Gastroesophageal sphincter (tissue), 3 donors: Measurements from ENCODE around the gene ECHDC3.

Experiments used
- CTCF ChIP-seq, 4 experiments: fragments of 200-600 bp in 2 of 4; fragments of 450-650 bp in 2 of 4; sonication (generic) in 1 of 4; IDR thresholded peaks; one replicate each; pipeline ENCODE4 v1.5.1; 2017 to 2019; ENCODE audit warnings: antibody characterized with exemption in 4 of 4, mild to moderate bottlenecking in 2 of 4, moderate library complexity in 2 of 4
- EP300 ChIP-seq: sonication (generic); formaldehyde crosslinking; IDR thresholded peaks from one replicate; pipeline ENCODE4 v1.6.1; 2017; ENCODE audit warnings: antibody characterized with exemption, mild to moderate bottlenecking
- POLR2A ChIP-seq, 2 donors: fragments of 450-650 bp; IDR thresholded peaks; one replicate each; pipeline ENCODE4 v1.6.1; 2017; ENCODE audit warnings: antibody characterized with exemption in 2 of 2, mild to moderate bottlenecking in 2 of 2, moderate library complexity in 1 of 2
- POLR2AphosphoS5 ChIP-seq: sonication (generic); formaldehyde crosslinking; IDR thresholded peaks from one replicate; pipeline ENCODE4 v1.6.1; 2017; ENCODE audit warnings: antibody characterized with exemption

GRCh38 chr10:11761431-11761830 lies 19.2 kb downstream of the ECHDC3 start:
- TF ChIP-seq CTCF (IDR thresholded peaks at IDR 0.05) (no peak), POLR2A (IDR thresholded peaks at IDR 0.05) (no peak), EP300 (no peak), POLR2AphosphoS5 (no peak)
